ENCODE measurements around the gene CHRM4.

CHRM4 gene

GRCh38 chr11:46391578-46392420 is at the start of gene CHRM4:
Gene CHRM4, minus strand, starts transcription at chr11:46391776. Its CDS starts 5,219 bp downstream, at chr11:46386557.
- DNase-seq: no peak

- DNase-seq: no peak
These were observed 46.6 kb upstream of the CHRM4 start for GRCh38 chr11:46438211-46438610.

- DNase-seq: no peak
These were observed 45.6 kb upstream of the CHRM4 start for GRCh38 chr11:46437122-46437689.

- DNase-seq: no peak
These were observed 44.5 kb upstream of the CHRM4 start for GRCh38 chr11:46436113-46436512.

- DNase-seq: no peak
These were observed 44.1 kb upstream of the CHRM4 start for GRCh38 chr11:46435679-46436078.

- DNase-seq: no peak
These were observed 39.6 kb upstream of the CHRM4 start for GRCh38 chr11:46431211-46431610.

- DNase-seq: no peak
These were observed 38.1 kb upstream of the CHRM4 start for GRCh38 chr11:46429717-46430116.

- no peak for DNase-seq
These were observed 35.8 kb upstream of the CHRM4 start for GRCh38 chr11:46427364-46427763.

GRCh38 chr11:46426233-46426991 is 34.8 kb upstream of the CHRM4 start:
- no peak for DNase-seq

GRCh38 chr11:46422588-46422987 is 31.0 kb upstream of the CHRM4 start:
- DNase-seq: no peak

GRCh38 chr11:46421257-46421880 is 29.8 kb upstream of the CHRM4 start:
- DNase-seq: no peak

- DNase-seq: no peak
These were observed 28.9 kb upstream of the CHRM4 start for GRCh38 chr11:46420513-46420912.

GRCh38 chr11:46418751-46419150 is 27.2 kb upstream of the CHRM4 start:
- no peak for DNase-seq

GRCh38 chr11:46417711-46418110 is 26.1 kb upstream of the CHRM4 start:
- DNase-seq: no peak

- DNase-seq: no peak
These were observed 23.3 kb upstream of the CHRM4 start for GRCh38 chr11:46414879-46415278.

- no peak for DNase-seq
These were observed 22.9 kb upstream of the CHRM4 start for GRCh38 chr11:46414466-46414796.

GRCh38 chr11:46413760-46414465 is 22.3 kb upstream of the CHRM4 start:
- DNase-seq: no peak

- DNase-seq: no peak
These were observed 18.4 kb upstream of the CHRM4 start for GRCh38 chr11:46410021-46410420.

GRCh38 chr11:46408407-46408986 is 16.9 kb upstream of the CHRM4 start:
- no peak for DNase-seq

GRCh38 chr11:46407635-46408034 is 16.1 kb upstream of the CHRM4 start:
- DNase-seq: no peak

- no peak for DNase-seq
These were observed 13.0 kb upstream of the CHRM4 start for GRCh38 chr11:46404476-46405017.
